ENCODE data around the gene DYNC2I2.

DYNC2I2 gene

DNA sequence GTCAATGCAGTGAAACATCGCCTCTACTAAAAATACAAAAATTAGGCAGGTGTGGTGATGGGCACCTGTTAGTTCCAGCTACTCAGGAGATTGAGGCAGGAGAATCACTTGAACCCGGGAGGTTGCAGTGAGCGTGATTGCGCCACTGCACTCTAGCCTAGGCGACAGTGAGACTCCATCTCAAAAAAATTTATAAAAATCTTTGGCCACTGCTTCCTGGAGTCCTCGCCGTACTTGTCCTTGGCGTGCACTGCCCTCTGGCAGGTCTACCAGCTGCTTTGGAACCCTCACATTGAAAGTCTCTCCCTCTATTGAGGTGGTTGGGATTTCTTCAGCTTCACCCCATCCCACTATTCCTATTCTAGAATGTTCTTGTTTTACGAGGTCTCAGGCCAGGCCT lies 25.0 kb downstream of the DYNC2I2 start:
- H3K9me2 ChIP-seq (replicated peaks; ENCODE audit: insufficient read depth, low read length): no peaks in the 10 kb centered on the region
- H3F3A ChIP-seq (ENCODE audit: insufficient read depth): no peaks in the 10 kb centered on the region
- H3K27me3 ChIP-seq (ENCODE audit: low read length): no peaks in the 10 kb centered on the region
- H2AFZ ChIP-seq (ENCODE audit: low read depth, low read length, severe bottlenecking): no peak overlapping the region
- H3K36me3 ChIP-seq (ENCODE audit: low read length): no peaks in the 10 kb centered on the region
- no peaks in the 10 kb centered on the region for H4K20me1 ChIP-seq (ENCODE audit: low read depth, low read length)
- no peaks in the 10 kb centered on the region for H3K9me3 ChIP-seq (ENCODE audit: insufficient read depth, low read length)
- no peaks in the 10 kb centered on the region for H3K79me2 ChIP-seq (ENCODE audit: insufficient read depth, low read length)
- no peak overlapping the region for H3K9ac ChIP-seq (ENCODE audit: low read length)
- no peak overlapping the region for H3K27ac ChIP-seq (ENCODE audit: low read depth, low read length)
- TF ChIP-seq CTCF (IDR thresholded peaks at IDR 0.05; ENCODE audit: insufficient read depth, low read length, poor library complexity, severe bottlenecking) (no peak), EZH2phosphoT487 (conservative IDR thresholded peaks at IDR 0.05; ENCODE audit: low read length) (no peak)
- no peak overlapping the region for H3K4me3 ChIP-seq (ENCODE audit: insufficient read depth, low read length, poor library complexity, severe bottlenecking)
- H3K4me2 ChIP-seq (ENCODE audit: low read depth, low read length, poor library complexity, severe bottlenecking): no peak overlapping the region

GRCh38 chr9:128629852-128630545 lies 26.6 kb downstream of the DYNC2I2 start:
- H3F3A ChIP-seq (ENCODE audit: insufficient read depth): no peaks in the 10 kb centered on the region
- H3K27me3 ChIP-seq (ENCODE audit: low read length): no peaks in the 10 kb centered on the region
- no peaks in the 10 kb centered on the region for H3K79me2 ChIP-seq (ENCODE audit: insufficient read depth, low read length)
- no peaks in the 10 kb centered on the region for H3K9me3 ChIP-seq (ENCODE audit: insufficient read depth, low read length)
- H3K36me3 ChIP-seq (ENCODE audit: low read length): no peaks in the 10 kb centered on the region
- H4K20me1 ChIP-seq (ENCODE audit: low read depth, low read length): no peaks in the 10 kb centered on the region
- TF ChIP-seq CTCF (IDR thresholded peaks at IDR 0.05; ENCODE audit: insufficient read depth, low read length, poor library complexity, severe bottlenecking): no peak
- no peak for TF ChIP-seq EZH2phosphoT487 (conservative IDR thresholded peaks at IDR 0.05; ENCODE audit: low read length)
- H2AFZ ChIP-seq (ENCODE audit: low read depth, low read length, severe bottlenecking): no peak overlapping the region
- H3K9ac ChIP-seq (ENCODE audit: low read length): no peak overlapping the region
- H3K27ac ChIP-seq (ENCODE audit: low read depth, low read length): no peak overlapping the region
- H3K4me3 ChIP-seq (ENCODE audit: insufficient read depth, low read length, poor library complexity, severe bottlenecking): no peak overlapping the region
- no peaks in the 10 kb centered on the region for H3K9me2 ChIP-seq (replicated peaks; ENCODE audit: insufficient read depth, low read length)
- no peak overlapping the region for H3K4me2 ChIP-seq (ENCODE audit: low read depth, low read length, poor library complexity, severe bottlenecking)

GRCh38 chr9:128629136-128629535 lies 27.5 kb downstream of the DYNC2I2 start:
- H3K9ac ChIP-seq (ENCODE audit: low read length): no peak overlapping the region
- H3K27ac ChIP-seq (ENCODE audit: low read depth, low read length): no peak overlapping the region
- no peaks in the 10 kb centered on the region for H3K36me3 ChIP-seq (ENCODE audit: low read length)

More at GRCh38 chr9:128629136-128629535, 27.5 kb downstream of the DYNC2I2 start:
- no peak overlapping the region for H3K4me2 ChIP-seq (ENCODE audit: low read depth, low read length, poor library complexity, severe bottlenecking)
- no peaks in the 10 kb centered on the region for H3K9me2 ChIP-seq (replicated peaks; ENCODE audit: insufficient read depth, low read length)
- no peaks in the 10 kb centered on the region for H3F3A ChIP-seq (ENCODE audit: insufficient read depth)
- no peak for TF ChIP-seq CTCF (IDR thresholded peaks at IDR 0.05; ENCODE audit: insufficient read depth, low read length, poor library complexity, severe bottlenecking)
- no peak for TF ChIP-seq EZH2phosphoT487 (conservative IDR thresholded peaks at IDR 0.05; ENCODE audit: low read length)
- H3K9me3 ChIP-seq (ENCODE audit: insufficient read depth, low read length): no peaks in the 10 kb centered on the region
- no peak overlapping the region for H3K4me3 ChIP-seq (ENCODE audit: insufficient read depth, low read length, poor library complexity, severe bottlenecking)
- no peaks in the 10 kb centered on the region for H4K20me1 ChIP-seq (ENCODE audit: low read depth, low read length)
- H2AFZ ChIP-seq (ENCODE audit: low read depth, low read length, severe bottlenecking): no peak overlapping the region
- no peaks in the 10 kb centered on the region for H3K79me2 ChIP-seq (ENCODE audit: insufficient read depth, low read length)
- no peaks in the 10 kb centered on the region for H3K27me3 ChIP-seq (ENCODE audit: low read length)
